ENCODE data around the gene SAV1.
"Not testable (repeated sequence)": the region's sequence is repeated elsewhere in the genome, so short reads cannot be mapped to it uniquely, and the experiment has no call there.

SAV1 gene

GRCh38 chr14:50697659-50698290 is 29.7 kb upstream of the SAV1 start:
- Histone ChIP-seq H3K9ac (ENCODE audit: insufficient read length, low read depth) (no peak overlapping the region), H3K9me3 (ENCODE audit: insufficient read depth, low read length) (peaks cover 19% of the 10 kb centered on the region), H3K4me1 (ENCODE audit: insufficient read depth, insufficient read length) (no peaks in the 10 kb centered on the region), H3K36me3 (ENCODE audit: insufficient read depth, insufficient read length, low read length) (no peaks in the 10 kb centered on the region), H3K27me3 (ENCODE audit: insufficient read depth, insufficient read length) (no peaks in the 10 kb centered on the region), H3K4me3 (ENCODE audit: insufficient read length, low read depth) (no peak overlapping the region)
- DNase-seq (ENCODE audit: low read depth, low spot score) = no peak
- no peak for TF ChIP-seq SUZ12 (IDR thresholded peaks at IDR 0.05; ENCODE audit: extremely low read depth, insufficient read depth, insufficient read length)
- no peak for TF ChIP-seq YY1 (IDR thresholded peaks at IDR 0.05; ENCODE audit: insufficient read depth, insufficient read length)
- TF ChIP-seq ZNF274 (IDR thresholded peaks at IDR 0.05; ENCODE audit: low read depth, low read length) = no peak

- H3K4me1 ChIP-seq (ENCODE audit: insufficient read depth, insufficient read length); H3K36me3 ChIP-seq (ENCODE audit: insufficient read depth, insufficient read length, low read length); H3K4me3 ChIP-seq (ENCODE audit: insufficient read length, low read depth); H3K27me3 ChIP-seq (ENCODE audit: insufficient read depth, insufficient read length); H3K9ac ChIP-seq (ENCODE audit: insufficient read length, low read depth); DNase-seq (ENCODE audit: low read depth, low spot score): not testable (repeated sequence)
- H3K9me3 ChIP-seq (ENCODE audit: insufficient read depth, low read length) = peaks cover 14% of the 10 kb centered on the region
Observed at GRCh38 chr14:50694260-50694659, 26.2 kb upstream of the SAV1 start.

DNA sequence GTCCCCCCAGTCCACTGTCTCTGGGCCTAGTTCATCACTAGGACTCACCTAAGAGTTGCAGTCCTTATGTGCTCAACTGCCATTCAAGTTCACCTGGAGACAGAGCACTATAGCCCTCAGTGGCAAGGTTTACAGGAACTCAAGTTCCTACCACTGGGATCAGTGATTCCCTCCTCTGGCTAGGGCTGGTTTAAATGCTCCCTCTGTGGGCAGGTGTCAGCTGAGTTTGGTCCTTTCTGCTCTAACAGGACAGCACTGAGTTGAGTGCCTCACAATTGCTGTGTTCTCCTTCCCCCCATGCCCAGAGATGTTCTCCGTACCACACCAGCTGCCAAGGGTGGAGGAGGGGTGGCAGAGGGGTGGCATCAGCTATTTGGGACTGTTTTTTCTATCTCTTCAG is 20.8 kb upstream of the SAV1 start:
- H3K9me3 ChIP-seq (ENCODE audit: insufficient read depth, low read length) = peaks cover 9% of the 10 kb centered on the region
- no peaks in the 10 kb centered on the region for H3K36me3 ChIP-seq (ENCODE audit: insufficient read depth, insufficient read length, low read length)
- H3K4me1 ChIP-seq (ENCODE audit: insufficient read depth, insufficient read length) = no peaks in the 10 kb centered on the region
- DNase-seq (ENCODE audit: low read depth, low spot score) = no peak
- H3K4me3 ChIP-seq (ENCODE audit: insufficient read length, low read depth) = no peak overlapping the region
- no peak overlapping the region for H3K9ac ChIP-seq (ENCODE audit: insufficient read length, low read depth)
- H3K27me3 ChIP-seq (ENCODE audit: insufficient read depth, insufficient read length) = no peaks in the 10 kb centered on the region
- TF ChIP-seq SUZ12 (IDR thresholded peaks at IDR 0.05; ENCODE audit: extremely low read depth, insufficient read depth, insufficient read length) (no peak), YY1 (IDR thresholded peaks at IDR 0.05; ENCODE audit: insufficient read depth, insufficient read length) (no peak), ZNF274 (IDR thresholded peaks at IDR 0.05; ENCODE audit: low read depth, low read length) (no peak)

DNA sequence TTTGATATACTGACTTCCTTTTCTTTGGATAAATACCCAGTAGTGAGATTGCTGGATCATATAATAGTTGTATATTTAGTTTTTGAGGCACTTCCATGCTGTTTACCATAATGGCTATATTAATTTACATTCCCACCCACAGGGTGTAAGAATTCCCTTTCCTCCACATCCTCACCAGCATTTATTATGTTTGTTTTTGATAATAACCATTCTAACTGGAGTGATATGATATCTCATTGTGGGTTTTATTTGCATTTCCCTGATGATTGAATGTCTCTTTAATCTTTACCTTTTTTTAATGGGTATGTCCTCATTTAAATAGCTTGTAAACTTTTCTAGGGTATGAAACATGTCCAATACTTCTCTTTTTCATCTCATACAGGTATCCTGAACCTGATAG is 11.6 kb upstream of the SAV1 start:
- H3K9me3 ChIP-seq (ENCODE audit: insufficient read depth, low read length) = no peaks in the 10 kb centered on the region
- H3K36me3 ChIP-seq (ENCODE audit: insufficient read depth, insufficient read length, low read length) = no peaks in the 10 kb centered on the region
- no peaks in the 10 kb centered on the region for H3K4me1 ChIP-seq (ENCODE audit: insufficient read depth, insufficient read length)
- H3K27me3 ChIP-seq (ENCODE audit: insufficient read depth, insufficient read length) = no peaks in the 10 kb centered on the region
- TF ChIP-seq YY1 (IDR thresholded peaks at IDR 0.05; ENCODE audit: insufficient read depth, insufficient read length) (no peak), ZNF274 (IDR thresholded peaks at IDR 0.05; ENCODE audit: low read depth, low read length) (no peak), SUZ12 (IDR thresholded peaks at IDR 0.05; ENCODE audit: extremely low read depth, insufficient read depth, insufficient read length) (no peak)
- H3K4me3 ChIP-seq (ENCODE audit: insufficient read length, low read depth) = no peak overlapping the region
- DNase-seq (ENCODE audit: low read depth, low spot score) = no peak
- no peak overlapping the region for H3K9ac ChIP-seq (ENCODE audit: insufficient read length, low read depth)

DNA sequence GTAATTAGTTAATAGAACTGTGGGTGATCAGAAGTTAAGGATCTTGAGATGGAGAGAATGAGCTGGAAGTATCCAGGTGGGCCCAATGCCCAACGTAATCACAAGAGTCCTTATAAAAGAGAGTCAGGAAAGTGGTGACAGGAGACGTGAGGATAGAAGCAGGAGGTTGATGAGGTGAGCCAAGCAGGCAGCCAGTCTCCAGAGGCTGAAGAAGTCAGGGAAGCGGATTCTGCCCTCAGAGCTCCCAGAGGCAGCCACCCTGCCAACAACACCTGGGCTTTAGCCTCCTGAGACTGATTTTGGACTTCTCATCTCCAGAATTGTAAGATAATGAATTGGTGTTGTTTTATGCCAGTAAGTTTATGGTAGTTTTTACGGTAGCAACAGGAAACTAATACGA is 10.1 kb upstream of the SAV1 start:
- H3K4me1 ChIP-seq (ENCODE audit: insufficient read depth, insufficient read length) = no peaks in the 10 kb centered on the region
- H3K27me3 ChIP-seq (ENCODE audit: insufficient read depth, insufficient read length) = no peaks in the 10 kb centered on the region
- H3K4me3 ChIP-seq (ENCODE audit: insufficient read length, low read depth) = no peak overlapping the region
- no peak overlapping the region for H3K9ac ChIP-seq (ENCODE audit: insufficient read length, low read depth)
- TF ChIP-seq SUZ12 (IDR thresholded peaks at IDR 0.05; ENCODE audit: extremely low read depth, insufficient read depth, insufficient read length) = no peak
- no peak for TF ChIP-seq YY1 (IDR thresholded peaks at IDR 0.05; ENCODE audit: insufficient read depth, insufficient read length)
- TF ChIP-seq ZNF274 (IDR thresholded peaks at IDR 0.05; ENCODE audit: low read depth, low read length) = no peak
- no peaks in the 10 kb centered on the region for H3K36me3 ChIP-seq (ENCODE audit: insufficient read depth, insufficient read length, low read length)
- no peaks in the 10 kb centered on the region for H3K9me3 ChIP-seq (ENCODE audit: insufficient read depth, low read length)
- no peak for DNase-seq (ENCODE audit: low read depth, low spot score)

DNA sequence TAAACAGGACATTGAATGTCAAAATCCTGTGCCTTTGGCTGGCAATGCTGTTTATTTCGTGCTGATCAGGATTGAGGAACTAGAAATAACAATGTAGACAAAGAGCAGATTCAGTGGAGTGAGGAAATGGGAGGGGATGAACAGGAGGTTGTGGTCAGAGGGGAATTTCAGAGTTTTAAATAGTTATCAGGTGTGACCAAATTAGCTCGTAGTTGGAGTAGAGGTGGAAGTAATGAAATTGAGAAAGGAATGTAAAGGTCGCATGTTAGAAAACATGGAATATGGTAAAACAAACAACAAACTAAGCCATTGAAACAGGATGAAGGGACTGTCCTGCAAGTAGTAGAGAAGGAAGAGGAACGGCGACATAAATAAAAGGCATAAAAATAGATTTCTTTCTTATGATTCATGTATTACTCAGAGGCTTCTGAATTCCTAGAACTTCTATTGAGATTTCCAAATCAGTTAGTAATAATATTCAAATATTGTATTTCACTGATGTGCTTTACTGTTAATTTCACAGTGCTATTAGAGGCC is 9.5 kb upstream of the SAV1 start:
- H3K4me3 ChIP-seq (ENCODE audit: insufficient read length, low read depth) = no peak overlapping the region
- TF ChIP-seq SUZ12 (IDR thresholded peaks at IDR 0.05; ENCODE audit: extremely low read depth, insufficient read depth, insufficient read length) = no peak
- TF ChIP-seq ZNF274 (IDR thresholded peaks at IDR 0.05; ENCODE audit: low read depth, low read length) = no peak
- no peak for TF ChIP-seq YY1 (IDR thresholded peaks at IDR 0.05; ENCODE audit: insufficient read depth, insufficient read length)
- H3K9me3 ChIP-seq (ENCODE audit: insufficient read depth, low read length) = no peaks in the 10 kb centered on the region
- H3K4me1 ChIP-seq (ENCODE audit: insufficient read depth, insufficient read length) = no peaks in the 10 kb centered on the region
- H3K9ac ChIP-seq (ENCODE audit: insufficient read length, low read depth) = no peak overlapping the region
- H3K36me3 ChIP-seq (ENCODE audit: insufficient read depth, insufficient read length, low read length) = no peaks in the 10 kb centered on the region
- DNase-seq (ENCODE audit: low read depth, low spot score) = no peak
- H3K27me3 ChIP-seq (ENCODE audit: insufficient read depth, insufficient read length) = no peaks in the 10 kb centered on the region

GRCh38 chr14:50676814-50677516 is 8.9 kb upstream of the SAV1 start:
- H3K4me3 ChIP-seq (ENCODE audit: insufficient read length, low read depth) = no peak overlapping the region
- H3K27me3 ChIP-seq (ENCODE audit: insufficient read depth, insufficient read length) = no peaks in the 10 kb centered on the region
- no peaks in the 10 kb centered on the region for H3K9me3 ChIP-seq (ENCODE audit: insufficient read depth, low read length)
- no peak overlapping the region for H3K9ac ChIP-seq (ENCODE audit: insufficient read length, low read depth)
- no peak for DNase-seq (ENCODE audit: low read depth, low spot score)
- TF ChIP-seq ZNF274 (IDR thresholded peaks at IDR 0.05; ENCODE audit: low read depth, low read length) (no peak), SUZ12 (IDR thresholded peaks at IDR 0.05; ENCODE audit: extremely low read depth, insufficient read depth, insufficient read length) (no peak), YY1 (IDR thresholded peaks at IDR 0.05; ENCODE audit: insufficient read depth, insufficient read length) (no peak)
- H3K4me1 ChIP-seq (ENCODE audit: insufficient read depth, insufficient read length) = no peaks in the 10 kb centered on the region
- no peaks in the 10 kb centered on the region for H3K36me3 ChIP-seq (ENCODE audit: insufficient read depth, insufficient read length, low read length)
